Forelimb muscle (tissue), 1 donor: ENCODE measurements around the gene ADGRV1. TPM values are rescaled to one million over a fixed set of nuclear protein-coding genes. Genes with fewer than 3 reads are reported as not detected.
"Not testable (repeated sequence)": the region's sequence is repeated elsewhere in the genome, so short reads cannot be mapped to it uniquely, and the experiment has no call there.

Experiments used
- DNase-seq: peaks from one replicate; pipeline ENCODE4 v3.0.0-alpha.2; 2013; ENCODE audit warnings: low read depth
- polyA plus RNA-seq: library from polyadenylated mRNA; unstranded; fragments of 120-200 nt; gene quantifications from one replicate; pipeline ENCODE4 v1.2.1, GENCODE V29; 2013; ENCODE audit not compliant: insufficient read length

The ADGRV1 gene
- polyA plus RNA-seq, 1 donor = 0.92 TPM

GRCh38 chr5:90650767-90651166, 92.2 kb downstream of the ADGRV1 start:
- no peak for DNase-seq

GRCh38 chr5:90654215-90654614, 95.6 kb downstream of the ADGRV1 start:
- no peak for DNase-seq

DNA sequence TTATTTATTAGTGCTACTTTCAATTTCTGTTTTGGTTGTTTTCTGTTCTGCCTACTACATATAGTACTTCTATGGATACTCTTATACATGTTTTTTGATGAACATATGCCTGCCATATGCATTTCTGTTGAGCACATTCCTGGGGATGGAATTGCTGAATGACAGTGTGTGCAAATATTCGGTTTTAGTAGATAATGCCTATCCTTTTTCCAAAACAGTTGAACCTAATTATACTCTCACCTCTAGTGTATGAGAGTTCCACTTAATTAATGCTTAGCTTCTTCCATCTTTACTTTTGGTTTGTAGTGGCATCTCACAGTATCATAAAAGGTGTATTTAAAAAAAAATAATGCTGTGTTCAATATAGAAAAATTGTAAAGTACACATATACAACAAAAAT, 96.8 kb downstream of the ADGRV1 start:
- DNase-seq = no peak

- DNase-seq = no peak
Measured at GRCh38 chr5:90657030-90657429, 98.4 kb downstream of the ADGRV1 start.

GRCh38 chr5:90657788-90658187, 99.2 kb downstream of the ADGRV1 start:
- no peak for DNase-seq

- no peak for DNase-seq
Measured at GRCh38 chr5:90658620-90659019, 100.0 kb downstream of the ADGRV1 start.

DNA sequence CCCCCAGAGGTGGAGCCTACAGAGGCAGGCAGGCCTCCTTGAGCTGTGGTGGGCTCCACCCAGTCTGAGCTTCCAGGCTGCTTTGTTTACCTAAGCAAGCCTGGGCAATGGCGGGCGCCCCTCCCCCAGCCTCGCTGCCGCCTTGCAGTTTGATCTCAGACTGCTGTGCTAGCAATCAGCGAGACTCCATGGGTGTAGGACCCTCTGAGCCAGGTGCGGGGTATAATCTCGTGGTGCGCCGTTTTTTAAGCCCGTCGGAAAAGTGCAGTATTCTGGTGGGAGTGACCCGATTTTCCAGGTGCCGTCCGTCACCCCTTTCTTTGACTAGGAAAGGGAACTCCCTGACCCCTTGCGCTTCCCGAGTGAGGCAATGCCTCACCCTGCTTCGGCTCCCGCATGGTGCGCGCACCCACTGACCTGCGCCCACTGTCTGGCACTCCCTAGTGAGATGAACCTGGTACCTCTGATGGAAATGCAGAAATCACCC, 109.5 kb downstream of the ADGRV1 start:
- DNase-seq = not testable (repeated sequence)

DNA sequence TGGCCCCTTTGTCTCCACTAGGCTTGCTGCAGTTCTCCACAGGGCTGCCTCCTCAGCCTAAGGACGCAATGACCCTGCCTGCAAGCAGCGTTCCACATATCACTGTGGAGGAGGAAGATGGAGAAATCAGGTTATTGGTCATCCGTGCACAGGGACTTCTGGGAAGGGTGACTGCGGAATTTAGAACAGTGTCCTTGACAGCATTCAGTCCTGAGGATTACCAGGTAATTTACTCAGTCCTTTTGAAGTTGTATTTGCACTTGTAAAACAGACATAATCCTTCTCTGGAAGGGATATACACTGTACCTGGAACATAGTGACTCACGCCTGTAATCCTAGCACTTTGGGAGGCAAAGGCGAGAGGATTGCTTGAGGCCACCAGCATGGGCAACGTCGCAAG, 116.6 kb downstream of the ADGRV1 start:
- DNase-seq = no peak

DNA sequence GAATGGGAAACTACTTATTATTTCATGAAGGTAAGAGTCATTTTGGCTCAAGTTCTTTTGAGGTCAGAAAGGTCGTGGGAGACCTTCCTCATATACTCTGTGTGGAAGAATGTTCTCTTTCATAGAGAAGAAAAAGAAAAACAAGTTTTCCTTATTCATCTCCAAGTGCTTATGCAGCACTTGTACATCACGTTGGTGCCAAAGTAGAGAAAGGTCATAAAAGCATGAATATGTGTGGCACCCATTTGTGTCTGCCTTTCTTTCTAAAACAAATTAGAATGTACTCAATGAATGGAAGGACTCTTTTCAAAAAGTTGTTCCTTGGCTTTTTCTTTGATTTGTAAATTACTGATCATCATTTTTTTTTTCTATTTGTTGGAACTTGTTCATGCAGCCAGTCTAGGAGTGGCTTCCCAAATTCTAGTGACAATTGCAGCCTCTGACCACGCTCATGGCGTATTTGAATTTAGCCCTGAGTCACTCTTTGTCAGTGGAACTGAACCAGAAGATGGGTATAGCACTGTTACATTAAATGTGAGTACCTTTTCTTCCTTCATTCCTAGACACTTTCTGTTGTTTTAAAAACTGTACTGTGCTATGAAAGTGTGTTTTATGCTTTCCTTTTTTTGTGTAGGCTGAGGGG, 122.4 kb downstream of the ADGRV1 start:
- no peak for DNase-seq

- DNase-seq = no peak
Measured at GRCh38 chr5:90682278-90682677, 123.7 kb downstream of the ADGRV1 start.

DNA sequence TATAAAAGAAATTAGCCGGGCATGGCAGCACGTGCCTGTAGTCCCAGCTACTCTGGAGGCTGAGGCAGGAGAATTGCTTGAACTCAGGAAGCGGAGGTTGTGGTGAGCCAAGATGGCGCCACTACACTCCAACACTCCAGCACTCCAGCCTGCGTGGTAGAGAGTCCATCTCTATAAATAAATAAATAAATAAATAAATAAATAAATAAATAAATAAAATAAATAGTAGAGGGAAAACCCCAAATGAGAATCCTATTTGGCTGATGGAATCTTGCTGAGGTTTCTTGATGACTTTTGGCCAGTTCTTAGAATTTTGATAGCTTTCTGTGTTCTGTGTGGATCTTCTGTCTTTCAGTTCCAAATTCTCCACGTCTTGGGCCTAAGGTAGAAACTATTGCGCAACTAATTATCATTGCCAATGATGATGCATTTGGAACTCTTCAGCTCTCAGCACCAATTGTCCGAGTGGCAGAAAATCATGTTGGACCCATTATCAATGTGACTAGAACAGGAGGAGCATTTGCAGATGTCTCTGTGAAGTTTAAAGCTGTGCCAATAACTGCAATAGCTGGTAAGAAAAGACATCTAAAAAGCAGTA, 126.9 kb downstream of the ADGRV1 start:
- no peak for DNase-seq

- DNase-seq = not testable (repeated sequence)
Measured at GRCh38 chr5:90686363-90686762, 127.8 kb downstream of the ADGRV1 start.

GRCh38 chr5:90687458-90687857, 128.9 kb downstream of the ADGRV1 start:
- DNase-seq = not testable (repeated sequence)

- no peak for DNase-seq
Measured at GRCh38 chr5:90689064-90689463, 130.5 kb downstream of the ADGRV1 start.

- DNase-seq = no peak
Measured at GRCh38 chr5:90690307-90690706, 131.7 kb downstream of the ADGRV1 start.

DNA sequence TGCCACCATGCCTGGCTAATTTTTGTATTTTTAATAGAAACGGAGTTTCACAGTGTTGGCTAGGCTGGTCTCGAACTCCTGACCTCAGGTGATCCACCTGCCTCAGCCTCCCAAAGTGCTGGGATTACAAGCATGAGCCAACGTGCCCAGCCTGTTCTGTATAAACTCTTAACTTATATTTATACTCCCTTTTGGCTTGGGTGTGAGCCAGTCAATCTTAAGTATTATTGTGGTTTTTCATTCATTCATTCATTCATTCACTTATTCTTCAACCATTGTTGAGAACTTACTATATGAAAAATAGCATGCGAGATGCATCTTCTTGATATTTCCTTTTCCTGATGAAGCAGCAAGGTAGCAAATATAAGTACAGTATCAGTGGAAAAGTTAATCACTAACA, 132.9 kb downstream of the ADGRV1 start:
- no peak for DNase-seq

- DNase-seq = no peak
Measured at GRCh38 chr5:90696153-90696552, 137.6 kb downstream of the ADGRV1 start.

DNA sequence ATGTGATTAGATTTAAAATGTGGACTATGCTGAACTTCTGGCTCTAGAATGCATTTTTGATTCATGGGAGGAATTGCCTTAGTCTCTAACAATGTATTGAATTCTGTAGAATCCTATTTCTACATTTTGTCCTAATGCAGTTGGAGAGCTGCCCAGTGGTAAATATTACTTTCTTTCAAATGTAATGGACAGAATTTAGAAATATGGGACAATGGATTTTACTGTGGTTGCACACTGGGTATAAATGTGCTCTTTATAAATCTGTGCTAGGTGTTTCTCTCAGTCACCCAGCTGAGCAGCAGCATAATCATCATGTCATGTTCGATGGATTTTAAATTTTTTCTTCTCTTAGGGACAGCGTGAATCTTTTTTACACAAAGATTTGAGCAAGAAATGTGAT, 141.7 kb downstream of the ADGRV1 start:
- no peak for DNase-seq

- DNase-seq = no peak
Measured at GRCh38 chr5:90703932-90704331, 145.3 kb downstream of the ADGRV1 start.

GRCh38 chr5:90707698-90708097, 149.1 kb downstream of the ADGRV1 start:
- no peak for DNase-seq

GRCh38 chr5:90709323-90710155, 150.9 kb downstream of the ADGRV1 start:
- DNase-seq = no peak

GRCh38 chr5:90718387-90718786, 159.8 kb downstream of the ADGRV1 start:
- DNase-seq = no peak

DNA sequence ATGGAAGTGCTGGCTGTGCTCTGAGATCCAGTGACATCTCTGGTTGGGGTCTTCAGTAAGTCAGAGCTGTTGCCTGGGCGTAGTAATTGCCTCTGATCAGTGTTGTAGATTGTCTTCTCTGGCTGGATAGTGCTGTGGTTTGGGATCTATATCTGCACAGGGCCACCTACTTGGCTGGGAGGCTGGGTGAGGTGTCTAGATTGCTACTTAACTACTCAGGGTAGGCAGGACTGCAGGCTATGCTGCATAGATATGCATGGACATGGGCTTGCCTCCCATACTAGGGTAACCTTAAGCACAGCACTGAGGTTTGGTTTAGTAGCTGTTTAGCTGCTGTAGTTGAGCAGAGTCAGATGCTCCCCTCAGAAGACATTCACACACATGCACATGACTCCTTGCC, 181.0 kb downstream of the ADGRV1 start:
- DNase-seq = no peak
